GM18907 (cell line): ENCODE results near the gene EDA2R.

Source experiments
- ATAC-seq: cut with Tn5 transposase; IDR thresholded peaks from one replicate; pipeline ENCODE4 v1.9.1; 2021; ENCODE audit warnings: mild to moderate bottlenecking, moderate library complexity; ENCODE audit not compliant: unreplicated experiment

Gene EDA2R, protein sequence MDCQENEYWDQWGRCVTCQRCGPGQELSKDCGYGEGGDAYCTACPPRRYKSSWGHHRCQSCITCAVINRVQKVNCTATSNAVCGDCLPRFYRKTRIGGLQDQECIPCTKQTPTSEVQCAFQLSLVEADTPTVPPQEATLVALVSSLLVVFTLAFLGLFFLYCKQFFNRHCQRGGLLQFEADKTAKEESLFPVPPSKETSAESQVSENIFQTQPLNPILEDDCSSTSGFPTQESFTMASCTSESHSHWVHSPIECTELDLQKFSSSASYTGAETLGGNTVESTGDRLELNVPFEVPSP

DNA sequence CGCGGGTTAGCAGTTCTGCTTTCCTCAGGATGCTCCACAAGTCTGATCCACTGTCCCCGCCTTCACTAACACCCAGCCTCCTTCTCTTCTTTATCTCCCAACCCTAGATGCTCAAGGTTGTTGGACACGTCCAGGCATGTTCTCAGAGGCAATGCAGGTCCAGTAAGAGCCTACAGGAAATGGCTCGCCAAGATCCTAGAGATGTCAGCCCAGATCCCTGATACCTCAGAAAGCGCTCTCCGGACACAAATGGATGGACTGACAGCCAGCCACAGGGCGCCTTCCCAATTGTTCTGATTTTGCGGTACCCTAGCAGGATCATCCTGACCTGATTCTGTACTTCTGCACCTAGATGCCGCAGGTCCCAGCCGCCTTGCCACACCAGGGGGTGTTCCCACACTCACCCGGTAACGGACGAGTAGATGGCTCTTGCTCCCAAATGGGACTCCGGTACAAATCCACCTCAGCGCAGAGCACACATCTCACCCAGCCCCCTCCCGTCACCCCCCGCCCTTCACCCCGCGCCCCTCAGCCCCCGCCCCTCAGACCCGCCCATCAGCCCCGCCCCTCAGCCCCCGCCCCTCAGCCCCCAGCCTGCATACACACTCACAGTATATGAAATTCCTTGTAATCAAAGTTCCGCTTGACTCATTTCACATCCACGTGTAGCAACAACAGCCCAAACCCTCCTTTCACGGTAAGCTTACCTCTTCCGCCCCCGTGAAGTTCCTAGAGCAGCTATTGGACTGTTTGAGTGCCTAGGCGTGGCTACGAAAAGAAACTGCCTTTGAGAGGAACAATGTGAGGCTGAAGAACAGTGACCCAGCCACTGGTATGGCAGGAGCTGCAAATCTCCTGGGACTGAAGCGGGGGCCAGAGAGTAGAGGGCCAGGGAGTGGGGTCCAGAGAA, at the start of gene EDA2R:
TSS of gene EDA2R (minus strand) at position 488 of the 910 bp plus-strand sequence. CDS start 23,058 bp downstream, outside the sequence.
- ATAC-seq: peak; percentile 97

GRCh38 chrX:66684196-66684595, 45.3 kb upstream of the EDA2R start:
- ATAC-seq: no peak

GRCh38 chrX:66680451-66680850, 41.6 kb upstream of the EDA2R start:
- no peak for ATAC-seq

- no peak for ATAC-seq
Observed at GRCh38 chrX:66677430-66677829, 38.6 kb upstream of the EDA2R start.

GRCh38 chrX:66676990-66677389, 38.1 kb upstream of the EDA2R start:
- no peak for ATAC-seq

- no peak for ATAC-seq
Observed at GRCh38 chrX:66676413-66676812, 37.5 kb upstream of the EDA2R start.

DNA sequence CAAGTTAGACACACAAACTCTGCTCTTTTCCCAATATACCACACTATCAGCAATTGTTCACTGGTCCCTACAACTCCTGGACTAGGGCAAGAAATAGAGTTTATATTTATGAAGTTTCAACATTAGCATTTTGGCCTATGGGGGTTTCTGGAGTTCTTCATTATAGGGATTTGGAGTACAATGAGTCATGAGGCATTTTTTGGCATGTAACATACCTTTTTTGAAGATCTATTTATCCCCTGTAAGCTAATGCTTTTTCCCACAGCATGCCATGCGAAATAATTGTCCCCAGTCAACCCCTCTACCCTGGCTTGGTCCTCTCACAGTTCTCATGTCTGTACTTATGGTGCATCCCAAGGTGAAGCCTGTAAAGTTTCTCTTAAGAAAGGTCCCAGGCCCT, 36.7 kb upstream of the EDA2R start:
- no peak for ATAC-seq

GRCh38 chrX:66674506-66674905, 35.6 kb upstream of the EDA2R start:
- no peak for ATAC-seq

DNA sequence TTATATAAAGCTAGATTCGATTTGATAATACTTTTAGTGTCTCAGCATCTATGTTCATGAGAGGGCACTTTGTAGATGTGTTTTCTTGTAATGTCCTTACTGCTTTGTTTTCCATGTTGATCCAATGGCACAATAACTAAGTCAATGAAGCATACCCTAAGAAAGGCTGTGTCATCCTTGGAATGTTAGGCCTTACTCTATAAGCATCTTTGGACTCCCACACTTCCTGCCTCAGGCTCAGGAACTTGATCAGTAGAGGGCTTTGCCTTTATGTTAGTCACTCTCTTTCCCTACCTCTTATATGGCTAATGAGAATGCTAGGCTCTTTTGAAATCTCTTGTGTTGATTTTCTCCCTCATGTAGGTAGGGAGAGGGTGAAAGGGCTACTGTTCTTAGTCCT, 33.2 kb upstream of the EDA2R start:
- no peak for ATAC-seq

DNA sequence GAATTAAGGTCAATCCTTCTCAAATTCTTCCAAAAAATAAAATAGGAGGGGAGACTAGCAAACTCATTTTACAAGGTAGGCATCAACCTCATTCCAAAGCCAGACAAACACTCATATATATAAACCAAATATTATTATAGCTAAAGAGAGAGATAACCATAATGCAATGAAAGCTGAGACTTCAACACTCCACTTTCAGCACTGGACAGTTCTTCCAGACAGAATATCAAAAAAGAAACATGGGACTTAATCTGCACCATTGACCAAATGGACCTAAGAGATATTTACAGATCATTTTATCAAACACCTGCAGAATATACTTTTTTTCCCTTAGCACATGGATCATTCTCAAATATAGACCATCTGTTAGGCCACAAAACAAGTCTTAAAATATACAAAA, 15.5 kb upstream of the EDA2R start:
- no peak for ATAC-seq

- ATAC-seq: no peak
Observed at GRCh38 chrX:66635360-66635759, 3.5 kb downstream of the EDA2R start.

GRCh38 chrX:66634272-66634671, 4.6 kb downstream of the EDA2R start:
- ATAC-seq: no peak

DNA sequence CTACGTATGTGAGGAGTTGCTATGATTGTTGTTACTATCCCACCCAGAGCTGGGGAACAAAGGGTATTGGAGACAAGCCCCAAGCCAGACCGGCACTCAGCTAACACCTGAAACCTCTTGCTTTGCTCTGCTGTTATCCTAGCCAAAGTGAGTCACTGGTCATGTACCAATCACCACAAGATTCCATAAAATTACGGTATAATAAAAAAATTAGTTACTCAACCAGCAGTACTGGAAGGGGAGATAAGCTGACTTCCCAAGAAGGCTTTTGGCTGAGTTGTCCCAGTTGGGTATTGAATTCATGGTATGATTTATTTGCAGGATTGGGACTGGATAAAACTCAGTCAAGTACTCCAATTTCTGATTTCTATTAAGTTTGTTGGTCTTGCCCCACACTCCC, 5.3 kb downstream of the EDA2R start:
- no peak for ATAC-seq

GRCh38 chrX:66632981-66633380, 5.9 kb downstream of the EDA2R start:
- ATAC-seq: no peak

DNA sequence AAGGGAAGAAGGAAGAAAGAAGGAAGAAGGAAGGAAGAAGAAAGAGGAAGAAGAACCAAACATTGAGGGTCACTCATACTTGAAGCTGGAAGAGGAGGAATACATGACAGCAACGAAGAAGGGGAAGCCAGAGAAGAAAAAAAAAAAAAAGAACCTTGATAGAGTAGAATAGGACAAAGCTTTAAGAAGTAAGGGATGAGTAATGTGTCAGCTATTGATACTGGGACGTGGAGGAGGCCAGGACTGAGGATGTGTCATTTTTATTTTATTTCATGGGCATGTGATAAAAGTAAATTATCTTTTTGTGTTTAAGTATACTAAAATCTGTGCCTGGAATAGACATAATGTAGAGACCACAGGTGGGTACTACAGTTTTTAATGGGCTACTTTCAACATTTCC, 6.4 kb downstream of the EDA2R start:
- no peak for ATAC-seq

GRCh38 chrX:66625525-66625924, 13.4 kb downstream of the EDA2R start:
- peak; percentile 87 for ATAC-seq

- ATAC-seq: no peak
Observed at GRCh38 chrX:66622209-66622608, 16.7 kb downstream of the EDA2R start.

DNA sequence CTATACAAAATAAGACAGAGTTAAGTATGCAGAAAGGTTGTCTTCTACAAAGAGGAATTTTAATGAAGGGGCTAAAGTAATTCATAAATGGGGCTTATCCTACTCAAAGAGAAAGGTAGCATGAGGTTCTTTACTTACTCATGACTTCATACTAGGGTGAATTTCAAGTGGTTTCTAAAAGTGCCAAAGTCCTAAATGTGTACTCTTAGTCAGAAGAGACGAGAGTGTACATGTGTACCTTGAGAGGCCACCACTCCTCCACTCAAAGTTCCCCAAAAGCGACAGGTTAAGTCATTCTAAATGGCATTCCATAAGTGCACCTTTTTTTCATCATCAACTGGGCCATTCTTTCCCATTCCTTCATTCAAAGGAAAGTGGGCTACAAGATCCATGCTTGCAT, 21.9 kb downstream of the EDA2R start:
- no peak for ATAC-seq

GRCh38 chrX:66602381-66602938, 36.4 kb downstream of the EDA2R start:
- ATAC-seq: no peak

DNA sequence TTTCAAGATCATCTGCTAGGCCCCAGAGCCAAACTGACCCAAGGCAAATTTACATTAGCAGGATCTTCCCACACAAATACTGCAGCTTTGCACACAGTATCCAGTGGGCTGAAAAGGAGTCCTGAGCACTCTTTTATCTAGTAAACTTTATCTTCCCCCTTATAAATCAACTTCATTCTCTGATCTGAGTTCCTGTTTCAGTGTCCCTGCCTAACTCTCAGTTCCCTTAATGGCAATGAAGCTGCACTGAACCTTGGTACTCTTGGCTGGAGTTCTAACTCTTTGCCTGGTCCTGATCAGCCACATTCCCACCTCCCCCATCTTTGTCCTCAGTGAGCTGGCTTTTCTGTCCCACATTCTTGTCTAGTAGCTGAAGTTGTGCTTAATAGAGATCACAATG, 37.4 kb downstream of the EDA2R start:
- no peak for ATAC-seq

GRCh38 chrX:66579219-66579618, 59.7 kb downstream of the EDA2R start:
- no peak for ATAC-seq

- ATAC-seq: no peak
Observed at GRCh38 chrX:66553973-66554372, 84.9 kb downstream of the EDA2R start.
